ENCODE results near the gene EPHA8. TPM values are rescaled to one million over a fixed set of nuclear protein-coding genes. Genes with fewer than 3 reads are reported as not detected.
A peak's percentile ranks its signal among the peaks of the same experiment; 100 is the strongest.

EPHA8 gene
- total RNA-seq, 1 donor from 2014 or later: not detected

DNA sequence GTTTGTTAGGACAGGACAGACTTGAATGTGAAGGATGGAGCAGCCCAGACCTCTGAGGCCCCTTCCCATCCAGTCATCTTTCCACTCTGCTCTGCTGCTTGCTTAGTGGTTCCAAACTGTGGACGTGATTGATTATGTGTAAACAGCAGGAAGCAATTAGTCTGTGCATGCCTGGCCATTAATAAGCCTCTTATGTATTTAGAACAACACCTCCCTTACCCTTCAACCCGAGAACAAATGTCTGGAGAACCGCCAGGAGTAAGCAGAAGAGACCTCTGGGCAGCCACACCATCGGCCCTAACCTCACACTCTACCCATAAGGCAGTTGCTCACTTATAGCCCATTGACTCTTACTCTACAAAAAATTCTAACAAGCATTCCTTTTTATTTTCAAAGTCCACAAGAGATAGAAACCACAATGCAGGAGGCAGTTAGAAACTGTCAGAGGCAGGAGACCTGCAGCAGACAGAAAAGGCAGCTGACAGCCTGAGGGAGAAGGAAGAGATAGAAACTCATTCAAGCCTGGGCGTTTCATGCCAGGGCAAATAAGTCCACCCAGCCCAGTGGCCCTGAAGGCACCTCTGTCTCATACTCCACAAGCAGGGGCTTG, 5.8 kb upstream of the EPHA8 start:
- Histone ChIP-seq H3K27ac (no peak overlapping the region), H3F3A (ENCODE audit: low read depth) (peaks cover 20% of the 10 kb centered on the region), H3K4me1 (peaks cover 9% of the 10 kb centered on the region), H3K4me3 (no peak overlapping the region), H3K4me2 (no peak overlapping the region), H3K36me3 (no peaks in the 10 kb centered on the region), H3K9ac (no peak overlapping the region), H2AFZ (replicated peaks) (no peak overlapping the region), H3K79me2 (ENCODE audit: low read depth) (no peaks in the 10 kb centered on the region), H4K20me1 (ENCODE audit: low read depth) (peaks cover 14% of the 10 kb centered on the region), H3K27me3 (peaks cover 78% of the 10 kb centered on the region), H3K9me3 (ENCODE audit: low read depth) (no peaks in the 10 kb centered on the region)
- H3K27me3 Mint-ChIP-seq (ENCODE audit: insufficient read depth, low read depth): peaks cover 44% of the 10 kb centered on the region
- no peak for DNase-seq (ENCODE audit: low spot score)
- H3K4me1 Mint-ChIP-seq: peaks cover 32% of the 10 kb centered on the region
- H3K9me3 Mint-ChIP-seq: no peaks in the 10 kb centered on the region
- TF ChIP-seq EZH2phosphoT487 (IDR thresholded peaks at IDR 0.05): no peak
- TF ChIP-seq, protein P1, sequence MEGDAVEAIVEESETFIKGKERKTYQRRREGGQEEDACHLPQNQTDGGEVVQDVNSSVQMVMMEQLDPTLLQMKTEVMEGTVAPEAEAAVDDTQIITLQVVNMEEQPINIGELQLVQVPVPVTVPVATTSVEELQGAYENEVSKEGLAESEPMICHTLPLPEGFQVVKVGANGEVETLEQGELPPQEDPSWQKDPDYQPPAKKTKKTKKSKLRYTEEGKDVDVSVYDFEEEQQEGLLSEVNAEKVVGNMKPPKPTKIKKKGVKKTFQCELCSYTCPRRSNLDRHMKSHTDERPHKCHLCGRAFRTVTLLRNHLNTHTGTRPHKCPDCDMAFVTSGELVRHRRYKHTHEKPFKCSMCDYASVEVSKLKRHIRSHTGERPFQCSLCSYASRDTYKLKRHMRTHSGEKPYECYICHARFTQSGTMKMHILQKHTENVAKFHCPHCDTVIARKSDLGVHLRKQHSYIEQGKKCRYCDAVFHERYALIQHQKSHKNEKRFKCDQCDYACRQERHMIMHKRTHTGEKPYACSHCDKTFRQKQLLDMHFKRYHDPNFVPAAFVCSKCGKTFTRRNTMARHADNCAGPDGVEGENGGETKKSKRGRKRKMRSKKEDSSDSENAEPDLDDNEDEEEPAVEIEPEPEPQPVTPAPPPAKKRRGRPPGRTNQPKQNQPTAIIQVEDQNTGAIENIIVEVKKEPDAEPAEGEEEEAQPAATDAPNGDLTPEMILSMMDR (IDR thresholded peaks at IDR 0.05): no peak
- no peak for TF ChIP-seq EZH2 (IDR thresholded peaks at IDR 0.05)
- no peak overlapping the region for H3K4me3 Mint-ChIP-seq
- no peak overlapping the region for H3K27ac Mint-ChIP-seq
- no peaks in the 10 kb centered on the region for H3K36me3 Mint-ChIP-seq

DNA sequence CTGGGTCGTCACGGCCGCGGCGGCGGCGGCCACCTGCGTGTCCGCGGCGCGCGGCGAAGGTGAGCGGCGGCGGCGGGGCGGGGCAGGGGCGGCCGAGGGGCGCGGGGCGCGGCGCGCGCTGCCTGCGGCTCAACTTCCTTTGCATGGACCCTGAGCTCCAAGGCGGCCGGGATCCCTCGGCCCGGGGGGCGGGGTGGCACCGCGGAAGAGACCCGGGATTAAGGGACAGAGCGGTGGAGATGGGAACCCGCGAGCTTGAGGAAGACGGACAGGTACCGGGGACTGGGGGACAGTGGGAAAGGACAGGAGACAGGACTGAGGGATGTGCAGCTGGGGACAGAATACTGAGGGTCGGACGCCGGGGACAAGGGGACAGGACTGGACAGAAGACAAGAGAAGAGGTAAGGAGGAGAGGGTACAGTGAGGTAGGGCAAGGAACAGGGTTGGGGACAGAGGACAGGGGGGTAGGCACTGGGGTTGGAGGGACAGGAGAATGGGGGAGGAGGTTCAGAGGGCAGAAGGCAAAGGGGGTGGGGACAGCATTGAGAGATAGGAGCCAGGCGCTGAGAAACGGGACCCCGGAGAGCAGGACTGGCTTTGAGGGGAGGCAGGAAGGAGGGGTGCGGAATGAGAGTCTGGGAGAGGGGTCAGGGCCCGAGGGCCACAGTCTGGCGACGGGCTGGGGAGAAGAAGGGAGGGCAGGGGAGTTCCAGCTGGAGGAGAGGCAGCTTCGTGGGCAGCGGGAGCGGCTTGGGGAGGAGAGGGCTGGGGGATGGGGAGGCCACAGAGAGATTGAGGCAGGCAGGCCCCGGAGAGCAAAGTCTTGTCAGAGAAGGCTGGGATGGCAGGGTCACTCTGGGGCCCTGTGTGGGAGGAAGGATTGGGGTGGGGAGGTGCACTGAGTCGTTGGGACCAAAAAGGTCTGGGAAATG, 648 bp downstream of the EPHA8 start:
- Histone ChIP-seq H3K4me2 (peak overlapping the region; percentile 93), H3F3A (ENCODE audit: low read depth) (peaks cover 9% of the 10 kb centered on the region), H2AFZ (replicated peaks) (peak overlapping the region; percentile 52), H3K27me3 (peaks cover 78% of the 10 kb centered on the region), H3K36me3 (no peaks in the 10 kb centered on the region), H3K27ac (no peak overlapping the region), H3K79me2 (ENCODE audit: low read depth) (no peaks in the 10 kb centered on the region), H4K20me1 (ENCODE audit: low read depth) (peaks cover 19% of the 10 kb centered on the region), H3K9ac (no peak overlapping the region), H3K4me3 (peak overlapping the region; percentile 52), H3K4me1 (peaks cover 8% of the 10 kb centered on the region), H3K9me3 (ENCODE audit: low read depth) (no peaks in the 10 kb centered on the region)
- Mint-ChIP-seq H3K27ac (no peak overlapping the region), H3K36me3 (peaks cover 3% of the 10 kb centered on the region), H3K27me3 (ENCODE audit: insufficient read depth, low read depth) (peaks cover 50% of the 10 kb centered on the region), H3K9me3 (no peaks in the 10 kb centered on the region), H3K4me1 (peaks cover 12% of the 10 kb centered on the region), H3K4me3 (peak overlapping the region; percentile 83)
- peak; percentile 74 for TF ChIP-seq EZH2 (IDR thresholded peaks at IDR 0.05)
- TF ChIP-seq EZH2phosphoT487 (IDR thresholded peaks at IDR 0.05): no peak
- TF ChIP-seq, protein P1 (IDR thresholded peaks at IDR 0.05): no peak
- peak; percentile 46 for DNase-seq (ENCODE audit: low spot score)

DNA sequence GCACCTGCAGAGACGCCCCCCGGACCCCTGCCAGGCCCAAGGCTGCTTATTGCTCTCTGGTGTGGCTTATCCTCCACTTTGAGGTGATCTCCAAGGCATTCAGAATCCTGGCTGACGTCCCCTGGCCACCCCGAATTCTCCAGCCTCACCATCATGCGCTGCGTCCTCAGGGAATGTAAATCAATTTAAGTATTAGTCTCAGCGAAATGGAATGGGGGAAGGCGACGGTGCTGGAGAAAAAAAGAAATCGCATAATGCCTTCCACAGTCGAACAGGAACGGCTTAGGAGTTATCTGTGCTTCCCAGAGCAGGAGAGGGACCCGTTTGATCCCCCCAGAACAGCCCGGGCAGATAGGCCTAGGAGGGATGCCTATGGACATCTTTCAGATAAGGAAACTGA, 2.9 kb downstream of the EPHA8 start:
- peaks cover 3% of the 10 kb centered on the region for H3K36me3 Mint-ChIP-seq
- Histone ChIP-seq H3K4me3 (no peak overlapping the region), H3K9ac (no peak overlapping the region), H3K4me1 (peaks cover 8% of the 10 kb centered on the region), H3F3A (ENCODE audit: low read depth) (peaks cover 9% of the 10 kb centered on the region), H2AFZ (replicated peaks) (no peak overlapping the region), H3K27me3 (peaks cover 55% of the 10 kb centered on the region), H3K27ac (no peak overlapping the region), H3K36me3 (no peaks in the 10 kb centered on the region), H4K20me1 (ENCODE audit: low read depth) (peaks cover 19% of the 10 kb centered on the region), H3K9me3 (ENCODE audit: low read depth) (no peaks in the 10 kb centered on the region), H3K79me2 (ENCODE audit: low read depth) (no peaks in the 10 kb centered on the region), H3K4me2 (no peak overlapping the region)
- TF ChIP-seq EZH2phosphoT487 (IDR thresholded peaks at IDR 0.05) (no peak), EZH2 (IDR thresholded peaks at IDR 0.05) (no peak)
- TF ChIP-seq, protein P1 (IDR thresholded peaks at IDR 0.05): no peak
- no peaks in the 10 kb centered on the region for H3K9me3 Mint-ChIP-seq
- DNase-seq (ENCODE audit: low spot score): no peak
- peaks cover 41% of the 10 kb centered on the region for H3K27me3 Mint-ChIP-seq (ENCODE audit: insufficient read depth, low read depth)
- no peak overlapping the region for H3K4me3 Mint-ChIP-seq
- H3K4me1 Mint-ChIP-seq: peaks cover 12% of the 10 kb centered on the region
- H3K27ac Mint-ChIP-seq: no peak overlapping the region
